ENCODE measurements around the gene VGLL4. TPM values are rescaled to one million over a fixed set of nuclear protein-coding genes. Genes with fewer than 3 reads are reported as not detected.

VGLL4 gene
- total RNA-seq, 2 donors from 2014 or later = 47.5 to 49.7 TPM

- Mint-ChIP-seq H3K9me3 (no peaks in the 10 kb centered on the region), H3K27me3 (ENCODE audit: insufficient read depth) (no peaks in the 10 kb centered on the region), H3K4me1 (no peaks in the 10 kb centered on the region), H3K36me3 (ENCODE audit: low read depth) (peaks cover 31% of the 10 kb centered on the region), H3K4me3 (no peak overlapping the region), H3K27ac (no peak overlapping the region)
- Histone ChIP-seq H3K27me3 (ENCODE audit: control insufficient read depth, insufficient read depth, low read length, poor library complexity, severe bottlenecking) (no peaks in the 10 kb centered on the region), H3K9ac (ENCODE audit: extremely low read depth, low read length, poor library complexity, severe bottlenecking) (no peak overlapping the region), H3K4me1 (ENCODE audit: control insufficient read depth, insufficient read depth, low read length) (no peaks in the 10 kb centered on the region), H3K27ac (ENCODE audit: low read depth, low read length) (no peak overlapping the region), H3K36me3 (ENCODE audit: control insufficient read depth, insufficient read depth, low read length) (peaks cover 16% of the 10 kb centered on the region), H3K9me3 (ENCODE audit: control insufficient read depth, low read length) (no peaks in the 10 kb centered on the region), H3K4me3 (ENCODE audit: low read length) (no peak overlapping the region)
- 94 to 97% methylated on average over 17 to 29 of the region's 29 CpGs for WGBS, 2 experiments (ENCODE audit: insufficient coverage in 1 of 2, insufficient read length in 1 of 2)
- no peak for TF ChIP-seq CTCF (conservative IDR thresholded peaks at IDR 0.05)
- DNase-seq = no peak
Observed at GRCh38 chr3:11568503-11569155, 75.1 kb downstream of the VGLL4 start.

GRCh38 chr3:11567516-11568467, 75.9 kb downstream of the VGLL4 start:
- Histone ChIP-seq H3K9me3 (ENCODE audit: control insufficient read depth, low read length) (no peaks in the 10 kb centered on the region), H3K9ac (ENCODE audit: extremely low read depth, low read length, poor library complexity, severe bottlenecking) (no peak overlapping the region), H3K27ac (ENCODE audit: low read depth, low read length) (no peak overlapping the region), H3K4me1 (ENCODE audit: control insufficient read depth, insufficient read depth, low read length) (no peaks in the 10 kb centered on the region), H3K36me3 (ENCODE audit: control insufficient read depth, insufficient read depth, low read length) (peaks cover 24% of the 10 kb centered on the region), H3K4me3 (ENCODE audit: low read length) (no peak overlapping the region), H3K27me3 (ENCODE audit: control insufficient read depth, insufficient read depth, low read length, poor library complexity, severe bottlenecking) (no peaks in the 10 kb centered on the region)
- no peak overlapping the region for H3K4me3 Mint-ChIP-seq
- no peak for DNase-seq
- 94 to 96% methylated on average over 22 to 26 of the region's 27 CpGs for WGBS, 2 experiments (ENCODE audit: insufficient coverage in 1 of 2, insufficient read length in 1 of 2)
- H3K27me3 Mint-ChIP-seq (ENCODE audit: insufficient read depth) = no peaks in the 10 kb centered on the region
- peak overlapping the region; percentile 55 for H3K27ac Mint-ChIP-seq
- no peaks in the 10 kb centered on the region for H3K9me3 Mint-ChIP-seq
- H3K36me3 Mint-ChIP-seq (ENCODE audit: low read depth) = peaks cover 35% of the 10 kb centered on the region
- TF ChIP-seq CTCF (conservative IDR thresholded peaks at IDR 0.05) = no peak
- no peaks in the 10 kb centered on the region for H3K4me1 Mint-ChIP-seq

GRCh38 chr3:11566916-11567315, 76.8 kb downstream of the VGLL4 start:
- no peaks in the 10 kb centered on the region for H3K4me1 ChIP-seq (ENCODE audit: control insufficient read depth, insufficient read depth, low read length)
- H3K4me3 ChIP-seq (ENCODE audit: low read length) = no peak overlapping the region
- Mint-ChIP-seq H3K36me3 (ENCODE audit: low read depth) (peaks cover 34% of the 10 kb centered on the region), H3K4me1 (no peaks in the 10 kb centered on the region), H3K27ac (no peak overlapping the region), H3K4me3 (no peak overlapping the region), H3K9me3 (no peaks in the 10 kb centered on the region), H3K27me3 (ENCODE audit: insufficient read depth) (no peaks in the 10 kb centered on the region)
- WGBS, 2 experiments (ENCODE audit: insufficient coverage in 1 of 2, insufficient read length in 1 of 2) = 90 to 98% methylated on average over 7 to 17 of the region's 17 CpGs
- peaks cover 32% of the 10 kb centered on the region for H3K36me3 ChIP-seq (ENCODE audit: control insufficient read depth, insufficient read depth, low read length)
- H3K9ac ChIP-seq (ENCODE audit: extremely low read depth, low read length, poor library complexity, severe bottlenecking) = no peak overlapping the region
- peak; percentile 77 for DNase-seq
- no peaks in the 10 kb centered on the region for H3K9me3 ChIP-seq (ENCODE audit: control insufficient read depth, low read length)
- H3K27ac ChIP-seq (ENCODE audit: low read depth, low read length) = no peak overlapping the region
- H3K27me3 ChIP-seq (ENCODE audit: control insufficient read depth, insufficient read depth, low read length, poor library complexity, severe bottlenecking) = no peaks in the 10 kb centered on the region
- TF ChIP-seq CTCF (conservative IDR thresholded peaks at IDR 0.05) = peak; percentile 69
